Calu3 (cell line): ENCODE measurements around the gene UVRAG. TPM values are rescaled to one million over a fixed set of nuclear protein-coding genes. Genes with fewer than 3 reads are reported as not detected.

Source experiments
- BruUV-seq: library from RNA; stranded (reverse); fragments of 400-500 nt; replicated peaks from 2 replicates; lab custom pipeline; 2021; lab: Mats Ljungman, UMichigan
- CTCF ChIA-PET: fragments of 300-600 bp; sonication (Branson Sonifier 250); formaldehyde crosslinking; loops from one replicate; lab custom pipeline; 2022; ENCODE audit warnings: antibody characterized with exemption; lab: Charles Lee
- DNase-seq: peaks from one replicate; pipeline ENCODE4 v3.0.0; 2022
- H3K27ac Mint-ChIP-seq: one replicate; pipeline ENCODE4 v1.8.0; 2022; ENCODE audit warnings: mixed read lengths; ENCODE audit not compliant: unreplicated experiment
- H3K27me3 Mint-ChIP-seq: one replicate; pipeline ENCODE4 v1.8.0; 2022; ENCODE audit warnings: mixed read lengths; ENCODE audit not compliant: unreplicated experiment
- H3K36me3 Mint-ChIP-seq: one replicate; pipeline ENCODE4 v1.8.0; 2022; ENCODE audit warnings: mild to moderate bottlenecking, moderate library complexity, mixed read lengths; ENCODE audit not compliant: insufficient read depth, unreplicated experiment
- H3K4me1 Mint-ChIP-seq: one replicate; pipeline ENCODE4 v1.8.0; 2022; ENCODE audit warnings: mild to moderate bottlenecking, low read depth, mixed read lengths; ENCODE audit not compliant: unreplicated experiment
- H3K4me3 Mint-ChIP-seq: one replicate; pipeline ENCODE4 v1.8.0; 2022; ENCODE audit warnings: mild to moderate bottlenecking, low read depth, moderate library complexity, mixed read lengths; ENCODE audit not compliant: unreplicated experiment
- H3K9me3 Mint-ChIP-seq: one replicate; pipeline ENCODE4 v1.8.0; 2022; ENCODE audit warnings: low read depth, mixed read lengths; ENCODE audit not compliant: unreplicated experiment
- intact Hi-C: fragments of 100-400 bp; cut with micrococcal nuclease; formaldehyde crosslinking; loops from one replicate; pipeline ENCODE4 v1.10.0; 2022; ENCODE audit not compliant: unreplicated experiment
- total RNA-seq: library from RNA; stranded (reverse); gene quantifications from 2 replicates; pipeline ENCODE4 v1.2.3, GENCODE V29; 2022
- TF ChIP-seq, protein P1 (sequence below): fragments of 200-600 bp; IDR thresholded peaks from one replicate; pipeline ENCODE4 v1.8.0; 2022; ENCODE audit warnings: antibody characterized with exemption; ENCODE audit not compliant: unreplicated experiment

Gene UVRAG
- total RNA-seq, 1 experiment from 2014 or later: 18.5 TPM

DNA sequence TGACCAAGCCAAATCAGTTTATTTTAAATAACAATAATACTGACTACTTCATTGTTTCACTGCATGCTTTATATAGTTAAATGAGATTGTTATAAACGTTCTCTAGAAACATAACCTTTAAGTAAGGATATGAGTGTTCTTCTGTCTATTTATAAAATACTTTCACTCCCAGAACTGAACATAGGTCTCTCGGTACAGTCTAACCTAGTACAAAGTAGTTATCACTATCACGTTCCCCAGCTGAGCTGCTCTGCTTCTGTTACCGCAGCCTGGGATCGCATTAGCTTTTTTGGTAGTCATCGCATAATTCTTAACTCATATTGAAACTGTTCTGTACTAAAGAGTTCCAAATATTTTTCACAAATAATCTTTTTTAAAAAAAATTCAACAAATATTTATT lies 247.7 kb downstream of the UVRAG start:
- intact Hi-C loops: no loop called here
- Mint-ChIP-seq H3K9me3 (no peaks in the 10 kb centered on the region), H3K4me3 (no peak overlapping the region), H3K36me3 (no peaks in the 10 kb centered on the region), H3K4me1 (no peaks in the 10 kb centered on the region), H3K27me3 (no peaks in the 10 kb centered on the region), H3K27ac (no peak overlapping the region)
- no TSS peak for BruUV-seq
- CTCF ChIA-PET: no interaction called here
- TF ChIP-seq, protein P1, sequence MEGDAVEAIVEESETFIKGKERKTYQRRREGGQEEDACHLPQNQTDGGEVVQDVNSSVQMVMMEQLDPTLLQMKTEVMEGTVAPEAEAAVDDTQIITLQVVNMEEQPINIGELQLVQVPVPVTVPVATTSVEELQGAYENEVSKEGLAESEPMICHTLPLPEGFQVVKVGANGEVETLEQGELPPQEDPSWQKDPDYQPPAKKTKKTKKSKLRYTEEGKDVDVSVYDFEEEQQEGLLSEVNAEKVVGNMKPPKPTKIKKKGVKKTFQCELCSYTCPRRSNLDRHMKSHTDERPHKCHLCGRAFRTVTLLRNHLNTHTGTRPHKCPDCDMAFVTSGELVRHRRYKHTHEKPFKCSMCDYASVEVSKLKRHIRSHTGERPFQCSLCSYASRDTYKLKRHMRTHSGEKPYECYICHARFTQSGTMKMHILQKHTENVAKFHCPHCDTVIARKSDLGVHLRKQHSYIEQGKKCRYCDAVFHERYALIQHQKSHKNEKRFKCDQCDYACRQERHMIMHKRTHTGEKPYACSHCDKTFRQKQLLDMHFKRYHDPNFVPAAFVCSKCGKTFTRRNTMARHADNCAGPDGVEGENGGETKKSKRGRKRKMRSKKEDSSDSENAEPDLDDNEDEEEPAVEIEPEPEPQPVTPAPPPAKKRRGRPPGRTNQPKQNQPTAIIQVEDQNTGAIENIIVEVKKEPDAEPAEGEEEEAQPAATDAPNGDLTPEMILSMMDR: no peak
- no peak for DNase-seq

DNA sequence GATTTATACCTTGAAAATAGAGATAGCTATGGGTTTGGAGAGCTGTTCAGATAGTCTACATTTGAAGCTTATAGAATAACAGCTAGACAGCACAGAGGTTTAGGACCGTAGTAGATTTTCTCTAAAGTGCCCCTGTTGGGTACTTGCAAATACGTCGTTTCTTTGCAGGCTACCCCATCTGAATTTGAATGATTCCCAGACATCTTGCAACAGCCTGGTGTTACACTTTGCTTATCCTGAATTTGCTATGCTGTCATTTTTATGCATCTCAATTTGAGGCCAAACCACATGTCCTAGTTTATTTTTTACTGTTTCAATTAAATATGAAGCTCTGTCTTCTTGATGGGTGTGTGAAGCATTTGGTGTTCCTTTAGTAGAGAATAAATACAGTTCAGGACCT lies 249.2 kb downstream of the UVRAG start:
- Mint-ChIP-seq H3K4me1 (no peaks in the 10 kb centered on the region), H3K9me3 (no peaks in the 10 kb centered on the region), H3K36me3 (no peaks in the 10 kb centered on the region), H3K27ac (no peak overlapping the region), H3K4me3 (no peak overlapping the region), H3K27me3 (no peaks in the 10 kb centered on the region)
- no TSS peak for BruUV-seq
- CTCF ChIA-PET: no interaction called here
- intact Hi-C loops: no loop called here
- TF ChIP-seq, protein P1: no peak
- no peak for DNase-seq

DNA sequence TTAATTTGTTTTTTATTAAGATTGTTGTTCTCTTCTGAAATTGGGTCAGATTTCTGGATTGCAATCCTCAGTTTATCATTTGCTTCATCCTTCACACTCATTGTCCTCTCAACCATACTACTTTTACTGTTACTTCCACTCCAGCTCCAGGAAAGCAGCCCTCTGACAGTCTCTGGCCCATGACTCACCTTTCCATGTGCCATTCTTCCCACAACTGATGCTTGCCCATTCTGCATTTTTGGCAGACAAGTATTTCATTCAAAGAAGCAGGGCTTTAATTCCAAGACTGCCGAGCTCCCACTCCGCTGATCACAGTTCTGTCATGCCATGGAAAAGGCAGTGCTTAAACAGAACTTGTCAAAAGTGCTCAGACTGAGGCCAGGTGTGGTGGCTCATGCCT lies 252.1 kb downstream of the UVRAG start:
- Mint-ChIP-seq H3K4me3 (no peak overlapping the region), H3K27ac (no peak overlapping the region), H3K9me3 (no peaks in the 10 kb centered on the region), H3K27me3 (no peaks in the 10 kb centered on the region), H3K4me1 (no peaks in the 10 kb centered on the region), H3K36me3 (no peaks in the 10 kb centered on the region)
- CTCF ChIA-PET: no interaction called here
- intact Hi-C loops: no loop called here
- TF ChIP-seq, protein P1: no peak
- no peak for DNase-seq
- BruUV-seq: no TSS peak

DNA sequence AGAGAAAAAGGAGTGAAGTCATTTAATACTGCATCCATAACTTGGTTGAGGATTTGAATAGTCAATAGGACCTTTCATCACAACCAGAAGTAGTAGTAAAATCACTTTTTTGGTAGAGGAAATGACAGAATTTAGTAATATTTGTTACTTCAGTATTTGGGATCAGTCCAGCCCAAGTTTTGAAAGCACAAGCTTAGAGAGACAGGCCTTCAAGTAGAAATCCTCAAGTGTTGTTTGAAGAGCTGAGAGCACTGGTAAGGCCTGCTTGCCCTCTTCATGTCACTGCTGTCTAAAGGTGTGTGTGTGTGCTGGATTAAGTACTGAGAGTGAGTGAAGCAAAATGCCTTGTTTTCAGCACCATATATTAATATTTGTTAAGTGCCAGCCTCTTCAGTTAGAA lies 254.0 kb downstream of the UVRAG start:
- CTCF ChIA-PET: no interaction called here
- no TSS peak for BruUV-seq
- DNase-seq: no peak
- Mint-ChIP-seq H3K36me3 (no peaks in the 10 kb centered on the region), H3K4me3 (no peak overlapping the region), H3K27me3 (no peaks in the 10 kb centered on the region), H3K9me3 (no peaks in the 10 kb centered on the region), H3K4me1 (no peaks in the 10 kb centered on the region), H3K27ac (no peak overlapping the region)
- TF ChIP-seq, protein P1: no peak
- intact Hi-C loops: no loop called here
